GM19043 (cell line): ENCODE data around the gene PEPD.
"Not testable (repeated sequence)": the region's sequence is repeated elsewhere in the genome, so short reads cannot be mapped to it uniquely, and the experiment has no call there.

Source experiments
- ATAC-seq: cut with Tn5 transposase; IDR thresholded peaks from one replicate; pipeline ENCODE4 v1.9.1; 2021; ENCODE audit warnings: low read depth; ENCODE audit not compliant: unreplicated experiment

Gene PEPD

DNA sequence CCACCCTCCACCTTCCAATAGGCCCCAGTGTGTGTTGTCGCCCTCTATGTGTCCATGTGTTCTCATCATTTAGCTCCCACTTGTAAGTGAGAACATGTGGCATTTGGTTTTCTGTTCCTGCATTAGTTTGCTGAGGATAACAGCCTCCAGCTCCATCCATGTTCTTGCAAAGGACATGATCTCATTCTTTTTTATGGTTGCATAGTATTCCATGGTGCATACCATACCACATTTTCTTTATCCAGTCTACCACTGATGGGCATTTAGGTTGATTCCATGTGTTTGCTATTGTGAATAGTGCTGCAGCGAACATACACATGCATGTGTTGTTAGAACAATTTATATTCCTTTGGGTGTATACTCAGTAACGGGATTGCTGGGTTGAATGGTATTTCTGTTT lies 42.0 kb downstream of the PEPD start:
- not testable (repeated sequence) for ATAC-seq

- no peak for ATAC-seq
Observed at GRCh38 chr19:33477781-33478180, 43.8 kb downstream of the PEPD start.

DNA sequence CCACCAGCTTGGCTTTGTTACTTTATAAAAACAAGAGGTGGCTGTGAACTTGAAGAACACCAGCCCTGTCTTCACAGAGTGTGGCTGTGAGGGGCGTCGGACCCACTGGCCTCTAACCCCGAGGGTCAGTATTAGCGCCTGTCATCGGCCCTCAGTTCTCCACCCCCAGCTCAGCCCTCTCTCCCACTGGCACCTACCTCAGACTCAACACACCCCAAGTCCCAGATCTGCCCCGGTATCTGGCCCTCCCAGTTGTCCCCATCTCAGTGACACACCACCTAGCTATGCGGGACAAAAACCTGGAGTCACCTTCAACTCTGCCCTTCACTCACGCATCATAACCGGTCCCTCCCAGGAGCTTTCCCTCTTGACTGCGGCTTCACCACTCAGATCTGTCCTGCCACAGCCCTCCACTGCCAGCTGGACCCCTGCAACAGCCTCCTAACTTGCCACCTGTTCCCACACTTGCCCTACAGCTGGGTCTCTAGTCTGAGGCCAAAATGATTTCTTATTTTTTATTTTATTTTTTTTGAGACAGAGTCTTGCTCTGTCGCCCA lies 45.4 kb downstream of the PEPD start:
- no peak for ATAC-seq

DNA sequence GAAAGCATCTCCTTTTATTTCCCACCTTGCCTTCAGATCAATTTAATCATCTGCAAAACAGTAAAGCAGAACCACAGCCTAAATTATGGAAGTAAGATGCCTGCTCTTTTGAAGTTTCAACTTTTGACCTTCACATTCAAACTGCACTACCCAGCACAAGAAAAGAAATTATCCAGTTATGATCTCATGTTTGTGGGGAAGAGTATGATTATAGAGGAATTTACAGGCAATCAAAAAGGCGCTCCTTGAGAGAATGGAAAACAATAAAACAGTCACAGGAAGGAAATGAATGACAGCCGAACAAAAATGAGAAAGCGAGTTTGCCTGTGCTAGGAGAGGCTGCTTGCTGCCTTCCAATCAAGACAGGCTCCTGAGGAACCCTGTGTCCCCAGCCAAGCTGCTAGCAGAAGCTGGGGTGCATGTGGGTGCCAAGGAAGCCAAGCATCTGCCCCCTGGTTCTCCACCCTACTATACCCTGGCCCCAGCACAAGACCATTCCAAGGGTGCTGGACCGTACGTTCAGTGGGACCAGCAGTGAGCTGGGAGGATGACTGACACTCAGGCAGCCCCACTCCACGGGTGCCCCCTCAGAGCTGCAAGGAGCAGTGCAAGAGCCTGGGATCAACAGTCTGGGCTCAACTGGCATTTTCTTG lies 47.8 kb downstream of the PEPD start:
- no peak for ATAC-seq

GRCh38 chr19:33472691-33473652 lies 48.6 kb downstream of the PEPD start:
- no peak for ATAC-seq

DNA sequence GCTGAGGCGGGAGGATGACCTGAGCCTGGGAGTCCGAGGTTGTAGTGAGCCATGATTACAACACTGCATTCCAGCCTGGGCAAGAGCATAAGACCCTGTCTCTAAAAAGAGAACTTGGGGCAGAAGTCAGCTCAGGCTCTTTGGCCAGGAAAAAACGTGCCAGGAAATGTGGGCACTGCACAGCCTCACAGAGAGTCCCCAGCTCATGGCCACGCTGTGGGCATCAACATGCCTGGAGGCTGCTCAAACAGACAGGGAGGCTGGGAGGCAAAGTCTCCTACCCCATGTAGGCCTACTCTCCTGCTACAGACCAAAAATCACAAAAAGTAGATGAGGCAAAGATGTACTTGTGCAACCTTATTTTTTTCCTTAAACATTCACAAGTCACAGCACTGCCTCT lies 49.4 kb downstream of the PEPD start:
- ATAC-seq, result no peak

- ATAC-seq, result no peak
Observed at GRCh38 chr19:33471111-33471996, 50.2 kb downstream of the PEPD start.

GRCh38 chr19:33470686-33471085 lies 50.9 kb downstream of the PEPD start:
- no peak for ATAC-seq

DNA sequence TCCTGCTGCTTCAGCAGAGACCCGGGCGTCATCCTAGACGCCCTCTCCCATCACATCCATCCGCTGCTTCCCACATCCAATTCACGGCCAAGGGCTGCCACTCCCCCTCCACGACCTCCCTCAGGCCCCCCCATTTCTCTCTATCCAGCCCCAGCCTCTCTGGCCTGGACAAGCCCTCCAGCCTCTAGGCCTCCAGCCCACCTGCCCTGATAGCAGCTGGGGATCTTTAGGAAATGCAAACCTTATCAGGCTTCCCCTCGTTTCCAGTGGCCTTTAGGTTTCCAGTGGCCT lies 51.6 kb downstream of the PEPD start:
- ATAC-seq, result no peak

GRCh38 chr19:33469171-33470039 lies 52.2 kb downstream of the PEPD start:
- ATAC-seq, result no peak

- ATAC-seq, result no peak
Observed at GRCh38 chr19:33468361-33469170, 53.0 kb downstream of the PEPD start.

DNA sequence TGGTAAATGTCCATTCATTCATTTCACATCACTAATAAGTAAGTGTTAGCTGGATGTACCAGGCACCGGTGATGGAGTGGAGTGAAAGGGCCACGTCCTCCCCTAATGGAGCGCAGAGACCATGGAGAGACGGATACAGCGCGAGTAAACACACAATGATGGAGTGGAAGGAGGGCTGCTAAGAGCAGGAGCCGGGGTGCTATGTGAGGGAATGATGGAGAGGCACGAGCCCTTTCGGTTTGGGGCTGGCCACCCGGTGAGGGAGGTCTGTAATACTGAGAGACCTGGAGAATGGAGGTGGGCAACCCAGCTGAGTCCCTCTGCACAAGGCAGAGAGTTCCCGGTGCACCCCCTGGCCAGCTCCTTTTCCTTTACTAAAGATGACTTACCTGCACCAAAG lies 53.7 kb downstream of the PEPD start:
- no peak for ATAC-seq

DNA sequence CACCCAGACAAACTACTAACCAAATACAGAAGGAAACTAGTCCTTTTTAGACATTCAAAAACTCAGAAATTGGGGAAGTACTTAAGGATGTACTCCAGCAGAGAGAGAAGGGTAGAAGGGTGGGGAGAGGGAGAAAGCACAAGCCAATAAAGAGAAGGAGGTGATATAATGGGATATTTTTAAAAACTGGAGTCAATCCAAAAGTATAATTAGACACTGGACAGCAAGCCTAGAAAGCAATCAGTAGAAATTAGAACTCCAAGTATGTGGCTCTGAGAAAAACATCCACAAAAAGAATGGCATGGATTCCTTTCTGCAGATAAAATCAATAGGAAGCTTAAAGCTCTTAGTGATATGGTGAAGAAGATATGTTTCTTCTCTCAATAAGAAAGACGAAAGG lies 55.8 kb downstream of the PEPD start:
- no peak for ATAC-seq

DNA sequence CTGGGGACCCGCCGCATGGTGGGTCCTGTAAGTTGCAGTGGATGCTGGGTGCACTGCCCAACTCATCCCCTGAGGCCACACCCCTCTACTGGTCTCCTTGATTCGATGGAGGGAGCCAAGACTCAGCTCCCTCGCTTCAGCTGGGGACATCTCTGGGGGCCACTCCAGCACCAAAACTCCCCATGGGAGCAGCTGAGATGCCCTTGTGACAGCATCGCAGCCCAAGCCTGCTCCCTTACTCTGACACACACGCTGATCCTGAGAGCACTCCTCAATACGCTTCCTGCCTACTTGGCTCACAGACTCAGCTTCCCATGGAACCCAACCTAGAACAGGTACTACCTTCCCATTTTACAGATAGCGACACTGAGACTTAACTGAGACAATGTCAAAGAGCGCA lies 56.2 kb downstream of the PEPD start:
- no peak for ATAC-seq

GRCh38 chr19:33464733-33465115 lies 56.9 kb downstream of the PEPD start:
- no peak for ATAC-seq

GRCh38 chr19:33464010-33464732 lies 57.4 kb downstream of the PEPD start:
- ATAC-seq, result no peak

- no peak for ATAC-seq
Observed at GRCh38 chr19:33463199-33463598, 58.4 kb downstream of the PEPD start.

GRCh38 chr19:33462112-33462791 lies 59.3 kb downstream of the PEPD start:
- no peak for ATAC-seq
